ENCODE measurements around the gene CFI.
"Not testable (repeated sequence)": the region's sequence is repeated elsewhere in the genome, so short reads cannot be mapped to it uniquely, and the experiment has no call there.

The CFI gene

GRCh38 chr4:109801099-109801789 lies 555 bp downstream of the CFI start:
- DNase-seq (ENCODE audit: low read depth in 2 of 2): peak in 1 of 2 donors; percentile 17
- TF ChIP-seq CTCF (IDR thresholded peaks at IDR 0.05; ENCODE audit: low read depth, low read length): no peak
- H3K4me3 ChIP-seq (replicated peaks in 1 of 2; ENCODE audit: low read depth in 2 of 2, low read length in 2 of 2): no peak overlapping the region

DNA sequence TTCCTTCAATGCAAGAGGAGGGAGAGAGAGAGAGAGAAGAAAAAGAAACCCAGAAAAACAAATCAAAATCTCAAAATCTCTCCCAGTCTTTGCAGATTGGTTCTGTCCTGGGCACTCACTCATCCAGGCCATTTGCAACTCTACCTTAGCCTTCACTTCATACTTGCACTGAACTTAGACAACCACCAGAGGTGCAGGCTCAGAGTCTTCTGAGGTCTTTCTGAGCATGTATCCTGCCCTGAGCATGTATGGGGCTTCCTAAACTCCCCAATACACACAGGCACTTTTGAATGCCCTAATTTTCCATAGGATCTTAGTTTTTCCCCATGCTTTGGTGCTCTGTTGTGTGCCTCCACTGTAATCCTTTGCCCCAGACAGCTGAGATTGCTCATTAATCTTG lies 2.9 kb downstream of the CFI start:
- DNase-seq (ENCODE audit: low read depth in 2 of 2): no peak
- TF ChIP-seq CTCF (IDR thresholded peaks at IDR 0.05; ENCODE audit: low read depth, low read length): no peak
- H3K4me3 ChIP-seq (replicated peaks in 1 of 2; ENCODE audit: low read depth in 2 of 2, low read length in 2 of 2): no peak overlapping the region

GRCh38 chr4:109795059-109795458 lies 6.7 kb downstream of the CFI start:
- no peak for TF ChIP-seq CTCF (IDR thresholded peaks at IDR 0.05; ENCODE audit: low read depth, low read length)
- no peak for DNase-seq (ENCODE audit: low read depth in 2 of 2)
- H3K4me3 ChIP-seq (replicated peaks in 1 of 2; ENCODE audit: low read depth in 2 of 2, low read length in 2 of 2): no peak overlapping the region

DNA sequence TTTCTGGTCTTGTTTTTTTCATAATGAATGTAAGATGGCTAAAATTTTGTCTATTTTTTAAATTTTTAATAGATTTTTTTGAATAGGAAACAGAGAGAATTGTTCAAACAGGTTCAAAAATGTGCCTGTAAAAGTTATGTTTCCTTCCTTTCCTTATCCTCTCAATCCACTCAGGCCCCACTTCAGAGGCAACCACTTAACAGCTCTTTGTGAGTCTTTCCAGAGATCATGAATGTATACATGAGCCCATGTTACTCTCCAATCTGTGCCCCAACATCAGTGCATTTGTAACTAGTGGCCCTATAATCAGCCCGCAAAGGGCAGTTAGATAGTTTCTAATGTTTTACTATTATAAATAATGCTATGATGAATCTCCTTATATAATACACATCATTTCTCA lies 14.0 kb downstream of the CFI start:
- DNase-seq (ENCODE audit: low read depth in 2 of 2): no peak
- no peak overlapping the region for H3K4me3 ChIP-seq (replicated peaks in 1 of 2; ENCODE audit: low read depth in 2 of 2, low read length in 2 of 2)
- TF ChIP-seq CTCF (IDR thresholded peaks at IDR 0.05; ENCODE audit: low read depth, low read length): no peak

- no peak for DNase-seq (ENCODE audit: low read depth in 2 of 2)
- no peak for TF ChIP-seq CTCF (IDR thresholded peaks at IDR 0.05; ENCODE audit: low read depth, low read length)
- H3K4me3 ChIP-seq (replicated peaks in 1 of 2; ENCODE audit: low read depth in 2 of 2, low read length in 2 of 2): no peak overlapping the region
Observed at GRCh38 chr4:109786846-109787245, 15.0 kb downstream of the CFI start.

DNA sequence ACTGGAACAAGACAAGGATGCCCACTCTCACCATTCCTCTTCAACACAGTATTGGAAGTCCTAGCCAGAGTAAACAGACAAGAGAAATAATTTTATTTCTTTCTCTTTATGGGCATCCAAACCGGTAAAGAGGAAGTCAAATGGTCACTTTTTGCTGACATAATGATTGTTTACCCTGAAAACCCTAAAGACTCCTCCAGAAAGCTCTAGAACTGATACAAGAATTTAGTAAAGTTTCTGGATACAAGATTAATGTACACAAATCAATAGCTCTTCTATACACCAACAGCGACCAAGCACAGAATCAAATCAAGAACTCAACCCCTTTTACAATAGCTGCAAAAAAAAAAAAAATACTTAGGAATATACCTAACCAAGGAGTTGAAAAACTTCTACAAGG lies 19.7 kb downstream of the CFI start:
- H3K4me3 ChIP-seq (replicated peaks in 1 of 2; ENCODE audit: low read depth in 2 of 2, low read length in 2 of 2); DNase-seq (ENCODE audit: low read depth in 2 of 2): not testable (repeated sequence)

DNA sequence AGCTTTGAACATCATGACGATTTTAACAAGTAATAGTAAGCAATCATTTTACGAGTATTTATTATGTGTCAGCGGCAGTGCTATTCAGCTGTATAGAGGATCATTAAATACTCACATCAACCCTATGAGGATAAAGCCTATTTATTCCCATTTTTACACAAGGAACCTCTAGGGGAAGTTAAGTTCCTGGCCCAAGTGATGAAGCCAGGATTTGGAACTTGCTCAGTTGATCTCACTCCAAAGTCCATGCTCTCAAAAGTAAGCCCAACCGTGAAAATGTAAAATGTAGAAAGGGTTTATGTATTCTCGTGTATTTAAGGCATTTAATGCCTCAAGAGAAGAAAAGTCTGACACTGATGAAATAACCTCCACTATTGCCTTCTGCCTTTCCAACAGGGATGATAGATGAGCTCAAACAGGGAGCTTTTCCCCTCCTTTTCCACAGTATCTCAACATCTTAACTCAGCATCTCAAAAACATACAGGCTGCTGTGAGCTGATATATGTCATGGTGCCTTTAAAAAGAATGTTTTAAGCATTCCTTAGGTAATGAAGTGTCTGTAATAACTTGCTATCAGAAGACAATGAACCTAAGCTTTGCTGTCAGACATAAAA lies 36.9 kb downstream of the CFI start:
- H3K4me3 ChIP-seq (replicated peaks in 1 of 2; ENCODE audit: low read depth in 2 of 2, low read length in 2 of 2): no peak overlapping the region
- DNase-seq (ENCODE audit: low read depth in 2 of 2): peak in 1 of 2 donors; percentile 2
- TF ChIP-seq CTCF (IDR thresholded peaks at IDR 0.05; ENCODE audit: low read depth, low read length): no peak

Measured in cardiac fibroblast (primary cell).